GM21515 (cell line): ENCODE results near the gene PI4KA.

Experiments
- ATAC-seq: cut with Tn5 transposase; IDR thresholded peaks from one replicate; pipeline ENCODE4 v1.9.1; 2021; ENCODE audit not compliant: unreplicated experiment

Gene PI4KA

GRCh38 chr22:20794650-20795413 lies 63.8 kb downstream of the PI4KA start:
- no peak for ATAC-seq

GRCh38 chr22:20793748-20794649 lies 64.6 kb downstream of the PI4KA start:
- ATAC-seq, result no peak

- no peak for ATAC-seq
Measured at GRCh38 chr22:20792966-20793728, 65.5 kb downstream of the PI4KA start.

- no peak for ATAC-seq
Measured at GRCh38 chr22:20792221-20792965, 66.2 kb downstream of the PI4KA start.

GRCh38 chr22:20788627-20789344 lies 69.8 kb downstream of the PI4KA start:
- ATAC-seq, result no peak

- ATAC-seq, result no peak
Measured at GRCh38 chr22:20787746-20788626, 70.6 kb downstream of the PI4KA start.

GRCh38 chr22:20787223-20787622 lies 71.4 kb downstream of the PI4KA start:
- ATAC-seq, result no peak

- ATAC-seq, result no peak
Measured at GRCh38 chr22:20786536-20786979, 72.1 kb downstream of the PI4KA start.

- no peak for ATAC-seq
Measured at GRCh38 chr22:20786048-20786447, 72.6 kb downstream of the PI4KA start.

GRCh38 chr22:20785415-20785814 lies 73.2 kb downstream of the PI4KA start:
- ATAC-seq, result no peak

- ATAC-seq, result no peak
Measured at GRCh38 chr22:20783844-20784723, 74.5 kb downstream of the PI4KA start.

GRCh38 chr22:20783300-20783673 lies 75.3 kb downstream of the PI4KA start:
- no peak for ATAC-seq

- no peak for ATAC-seq
Measured at GRCh38 chr22:20782596-20783299, 75.9 kb downstream of the PI4KA start.

- no peak for ATAC-seq
Measured at GRCh38 chr22:20782083-20782482, 76.5 kb downstream of the PI4KA start.

- ATAC-seq, result no peak
Measured at GRCh38 chr22:20781272-20781990, 77.2 kb downstream of the PI4KA start.

- no peak for ATAC-seq
Measured at GRCh38 chr22:20779818-20780158, 78.8 kb downstream of the PI4KA start.
